GM19395 (cell line): ENCODE measurements around the gene PSG2.
"Not testable (repeated sequence)": the region's sequence is repeated elsewhere in the genome, so short reads cannot be mapped to it uniquely, and the experiment has no call there.

Source experiments
- ATAC-seq: cut with Tn5 transposase; IDR thresholded peaks from one replicate; pipeline ENCODE4 v1.9.1; 2021; ENCODE audit warnings: mild to moderate bottlenecking, moderate library complexity; ENCODE audit not compliant: unreplicated experiment

PSG2 gene

DNA sequence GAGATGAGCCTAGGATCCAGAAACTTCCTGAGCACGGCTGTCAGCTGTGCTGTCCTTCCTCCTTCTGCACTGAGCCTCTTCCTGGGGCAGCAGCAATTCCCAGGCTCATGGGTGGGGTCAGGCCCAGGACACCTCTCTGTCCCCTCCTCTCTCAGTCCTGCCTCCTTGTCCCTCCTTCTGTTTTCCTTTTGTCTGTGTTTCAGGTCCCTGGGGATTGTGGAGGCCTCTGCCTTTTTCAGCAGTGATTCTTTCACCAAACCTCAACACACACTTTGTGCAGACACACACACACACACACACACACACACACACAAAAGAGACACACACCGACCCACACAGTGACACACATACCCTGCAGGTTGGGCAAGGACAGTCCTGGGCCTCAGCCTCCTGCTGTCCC, at the start of gene PSG2:
Gene PSG2, minus strand, starts transcription at position 101 of the 400 bp plus-strand sequence. CDS start 132 bp downstream, outside the sequence.
- ATAC-seq: not testable (repeated sequence)

GRCh38 chr19:43131281-43131842, 48.9 kb upstream of the PSG2 start:
- not testable (repeated sequence) for ATAC-seq

DNA sequence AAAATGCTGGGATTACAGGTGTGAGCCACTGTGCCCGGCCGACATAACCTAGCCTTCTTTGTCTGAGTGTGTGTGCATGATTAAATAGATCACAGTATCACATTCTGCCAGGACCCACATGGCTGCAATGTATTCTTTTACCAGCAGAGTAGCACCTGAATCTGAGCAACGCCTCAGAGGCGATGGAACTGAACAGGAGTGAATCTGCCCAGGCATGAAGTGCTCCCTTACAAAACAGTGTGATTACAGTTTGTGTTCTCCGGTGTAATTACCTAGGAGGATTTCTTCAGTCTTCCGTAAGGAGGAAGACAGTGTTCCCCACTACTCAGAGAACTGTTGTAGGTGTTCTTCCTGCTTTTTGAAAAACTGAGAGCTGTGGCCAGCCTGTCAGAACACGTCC, 46.7 kb upstream of the PSG2 start:
- not testable (repeated sequence) for ATAC-seq

DNA sequence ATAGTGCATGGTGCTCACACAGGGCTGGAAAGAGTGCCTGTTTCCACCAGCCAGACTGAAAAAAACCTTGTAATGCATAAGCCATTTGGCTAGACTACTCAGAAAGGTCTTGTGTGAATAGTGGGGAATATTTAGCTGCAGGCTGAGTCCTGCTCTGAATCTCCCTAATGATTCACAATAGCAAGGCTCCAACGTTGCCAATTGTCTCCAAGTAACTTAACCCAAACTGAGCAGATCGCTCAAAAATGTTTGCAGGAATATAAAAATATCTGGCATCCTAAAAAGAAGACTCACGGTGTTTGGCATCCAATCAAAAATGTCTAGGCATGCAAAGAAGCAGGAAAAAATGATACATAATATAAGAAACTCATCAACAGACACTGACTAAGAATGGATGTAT, 44.8 kb upstream of the PSG2 start:
- ATAC-seq: not testable (repeated sequence)

DNA sequence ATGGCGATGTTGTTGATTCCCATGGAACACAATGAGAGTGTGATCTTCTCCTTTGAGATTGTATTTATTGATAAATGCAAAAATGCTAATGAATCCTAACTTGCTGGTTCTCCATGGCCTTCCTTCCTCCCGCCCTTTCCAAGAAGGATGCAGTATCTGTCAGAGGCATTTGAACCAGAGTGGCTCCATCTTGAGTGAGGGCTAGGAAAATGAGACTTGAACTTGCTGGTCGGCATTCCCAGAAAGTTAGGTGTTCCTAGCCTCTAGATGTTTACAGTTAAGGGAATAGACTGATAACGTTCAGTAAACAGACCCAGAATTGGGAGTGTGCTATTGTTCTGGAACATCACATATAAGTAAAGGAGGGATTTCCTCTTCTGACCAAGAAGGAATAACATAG, 44.2 kb upstream of the PSG2 start:
- no peak for ATAC-seq

GRCh38 chr19:43124360-43124759, 41.9 kb upstream of the PSG2 start:
- no peak for ATAC-seq

- not testable (repeated sequence) for ATAC-seq
Measured at GRCh38 chr19:43120433-43121026, 38.0 kb upstream of the PSG2 start.

DNA sequence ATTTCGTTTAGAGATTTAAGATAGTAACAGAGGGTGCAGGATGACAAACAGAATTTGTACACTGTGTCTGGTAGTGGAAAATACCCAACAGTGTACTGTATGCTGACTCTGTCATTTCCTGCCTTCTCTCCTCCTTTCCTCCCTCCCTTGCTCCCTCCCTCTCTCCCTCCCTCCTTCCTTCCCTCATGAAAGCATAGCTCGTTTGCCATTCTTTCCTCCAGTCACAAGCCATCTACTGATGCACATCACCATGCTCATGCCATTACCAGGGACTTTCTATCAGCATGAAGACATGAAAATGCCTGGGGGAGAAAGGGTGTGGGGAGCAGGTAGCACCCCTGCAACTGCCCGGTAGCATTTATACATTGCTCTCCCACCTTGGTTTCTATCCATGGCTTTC, 37.0 kb upstream of the PSG2 start:
- not testable (repeated sequence) for ATAC-seq

GRCh38 chr19:43116421-43116820, 33.9 kb upstream of the PSG2 start:
- not testable (repeated sequence) for ATAC-seq

GRCh38 chr19:43115548-43115947, 33.0 kb upstream of the PSG2 start:
- not testable (repeated sequence) for ATAC-seq

GRCh38 chr19:43115064-43115463, 32.6 kb upstream of the PSG2 start:
- not testable (repeated sequence) for ATAC-seq

GRCh38 chr19:43114626-43115025, 32.1 kb upstream of the PSG2 start:
- ATAC-seq: not testable (repeated sequence)

DNA sequence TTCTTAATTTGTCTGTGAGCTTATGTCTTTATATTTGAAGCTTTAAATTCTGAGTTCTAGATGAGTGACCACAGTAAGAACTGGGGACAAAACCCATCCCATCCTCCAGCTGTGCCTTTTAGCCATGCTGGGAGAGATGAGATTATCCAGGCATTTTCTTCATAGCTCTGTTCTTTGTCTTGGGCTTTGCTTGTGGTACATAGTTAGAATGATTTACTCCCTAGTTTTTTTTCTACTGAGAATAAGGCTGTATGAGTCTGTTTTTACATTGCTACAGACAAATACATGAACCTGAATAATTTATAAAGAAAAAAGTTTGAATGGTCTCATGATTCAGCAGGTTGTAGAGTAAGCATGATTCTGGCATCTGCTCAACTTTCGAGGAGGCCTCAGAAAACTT, 24.9 kb upstream of the PSG2 start:
- ATAC-seq: not testable (repeated sequence)

- ATAC-seq: no peak
Measured at GRCh38 chr19:43105496-43105895, 23.0 kb upstream of the PSG2 start.

- not testable (repeated sequence) for ATAC-seq
Measured at GRCh38 chr19:43104215-43104850, 21.8 kb upstream of the PSG2 start.

GRCh38 chr19:43101950-43102349, 19.4 kb upstream of the PSG2 start:
- no peak for ATAC-seq

DNA sequence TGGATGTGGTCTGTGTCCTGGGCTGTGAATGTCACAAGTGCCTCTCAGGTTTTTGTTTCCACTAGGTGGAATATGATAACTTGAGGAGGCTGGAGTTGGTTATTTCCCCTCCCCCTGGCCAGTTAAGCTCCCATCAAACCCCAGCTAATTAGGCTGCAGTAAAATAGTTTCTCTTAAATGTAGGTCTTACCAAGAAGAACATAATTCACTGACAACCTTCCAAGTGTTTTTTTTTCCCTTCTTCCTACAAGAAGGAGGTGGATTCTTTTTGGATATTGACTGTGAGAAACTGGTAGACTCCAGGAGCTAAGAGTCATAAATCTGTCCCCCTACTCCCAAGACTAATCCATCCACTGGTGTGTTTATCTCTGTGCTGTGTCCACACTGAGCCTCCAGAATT, 15.9 kb upstream of the PSG2 start:
- ATAC-seq: not testable (repeated sequence)

DNA sequence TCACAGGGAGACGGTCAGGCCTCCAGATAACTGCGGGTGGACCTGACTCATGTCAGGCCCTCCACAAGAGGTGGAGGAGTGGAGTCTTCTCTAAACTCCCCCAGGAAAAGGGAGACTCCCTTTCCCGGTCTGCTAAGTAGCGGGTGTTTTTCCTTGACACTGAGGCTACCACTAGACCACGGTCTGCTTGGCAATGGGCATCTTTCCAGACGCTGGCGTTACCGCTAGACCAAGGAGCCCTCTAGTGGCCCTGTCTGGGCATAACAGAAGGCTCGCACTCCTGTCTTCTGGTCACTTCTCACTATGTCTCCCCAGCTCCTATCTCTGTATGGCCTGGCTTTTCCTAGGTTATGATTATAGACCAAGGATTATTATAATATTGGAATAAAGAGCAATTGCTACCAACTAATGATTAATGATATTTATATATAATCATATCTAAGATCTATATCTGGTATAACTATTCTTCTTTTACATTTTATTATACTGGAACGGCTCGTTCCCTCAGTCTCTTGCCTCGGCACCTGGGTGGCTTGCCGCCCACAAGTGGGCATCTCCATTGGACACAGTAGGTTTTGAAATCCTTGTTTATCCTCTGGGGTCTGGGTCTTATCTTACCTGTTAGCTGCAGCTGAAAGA, 5.3 kb upstream of the PSG2 start:
- ATAC-seq: not testable (repeated sequence)

DNA sequence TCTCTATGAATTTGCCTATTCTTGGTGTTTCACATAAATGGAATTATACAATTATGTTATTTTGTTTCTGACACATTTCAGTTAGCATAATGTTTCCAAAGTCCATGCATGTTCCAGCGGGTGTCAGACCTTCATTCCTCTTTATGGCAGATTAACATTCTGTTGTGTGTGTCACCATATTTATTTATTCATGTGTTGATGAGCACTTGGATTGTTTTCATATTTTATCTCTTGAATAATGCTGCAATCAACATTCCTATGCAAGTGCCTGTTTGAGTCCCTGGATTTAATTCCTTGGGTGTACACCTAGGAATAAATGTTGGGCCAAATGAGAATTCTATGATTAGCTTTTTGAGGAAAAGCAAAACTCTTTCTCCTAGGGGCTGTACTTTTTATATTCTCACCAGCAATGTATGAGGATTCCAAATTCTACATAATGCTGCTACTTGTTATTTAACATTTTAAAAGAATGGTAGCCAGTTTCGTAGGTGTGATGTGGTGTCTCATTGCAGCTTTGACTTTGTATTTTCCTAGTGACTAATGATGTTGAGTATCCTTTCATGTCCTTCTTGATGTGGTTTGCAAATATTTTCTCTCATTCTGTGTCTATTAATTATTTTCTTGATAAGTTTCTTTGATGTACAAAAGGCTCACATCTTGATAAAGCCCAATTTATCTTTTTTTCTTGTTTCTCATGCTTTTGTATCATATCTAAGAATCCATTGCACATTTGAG, 3.5 kb upstream of the PSG2 start:
- not testable (repeated sequence) for ATAC-seq

GRCh38 chr19:43084196-43084832, 1.8 kb upstream of the PSG2 start:
- ATAC-seq: not testable (repeated sequence)

DNA sequence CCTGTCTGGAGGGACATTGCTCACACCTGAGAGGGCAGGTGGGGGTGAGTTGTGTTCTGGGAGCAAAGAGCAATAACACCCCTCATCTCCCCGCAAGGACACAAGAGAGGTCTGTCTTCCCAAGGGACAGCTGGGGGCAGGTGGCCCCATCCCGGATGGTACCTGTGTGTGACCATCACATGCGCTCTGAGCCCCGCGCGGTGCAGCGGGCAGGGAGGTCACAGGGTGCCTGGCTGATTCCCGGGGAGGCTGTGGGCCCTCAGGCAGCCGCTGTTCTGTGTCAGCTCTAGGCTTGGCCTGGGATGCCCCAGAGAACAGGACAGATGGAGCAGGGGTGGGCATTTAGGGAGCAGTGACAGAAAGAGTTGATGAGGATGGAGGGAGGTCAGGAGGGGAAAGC, 1.2 kb upstream of the PSG2 start:
- not testable (repeated sequence) for ATAC-seq
